B cell (primary cell): ENCODE data around the gene USP7. TPM values are rescaled to one million over a fixed set of nuclear protein-coding genes. Genes with fewer than 3 reads are reported as not detected.
A peak's percentile ranks its signal among the peaks of the same experiment; 100 is the strongest.

Experiments used
- ATAC-seq: fragments of 200-7000 bp; cut with Tn5 transposase; one replicate; pipeline ENCODE4 v1.10.0; 2021; ENCODE audit warnings: low read depth, mild to moderate bottlenecking, moderate number of reproducible peaks, moderate library complexity
- CTCF ChIA-PET: fragments of 350-600 bp; sonication (Branson Sonifier 250); formaldehyde crosslinking; loops from one replicate; lab custom pipeline; 2021; ENCODE audit warnings: antibody characterized with exemption, inconsistent platforms; lab: Charles Lee
- POLR2A ChIA-PET: fragments of 350-600 bp; sonication (Branson Sonifier 250); formaldehyde crosslinking; loops from one replicate; lab custom pipeline; 2021; ENCODE audit warnings: antibody characterized with exemption; lab: Charles Lee
- DNase-seq: peaks from one replicate; pipeline ENCODE4 v3.0.0; 2013
- H2AFZ ChIP-seq: 2 replicates; pipeline ENCODE4 v1.6.1; 2012; ENCODE audit warnings: mild to moderate bottlenecking, low read depth, low read length; ENCODE audit not compliant: insufficient read depth, poor library complexity, severe bottlenecking
- H3K27ac ChIP-seq, 2 donors: 1 replicate in 1 of 2; 2 replicates in 1 of 2; pipeline ENCODE4 v1.5.1; 2012 to 2013; ENCODE audit warnings: low read length in 2 of 2, mild to moderate bottlenecking in 2 of 2, moderate library complexity in 1 of 2
- H3K27me3 ChIP-seq, 4 experiments: fragments of 200-600 bp in 1 of 4; sonication (generic) in 1 of 4; replicated peaks in 1 of 4; 1 replicate in 2 of 4; 2 replicates in 2 of 4; pipeline versions ENCODE4 v1.6.1 to v1.7.0; 2013 to 2016; ENCODE audit warnings: low read length in 3 of 4, mild to moderate bottlenecking in 2 of 4, mixed read lengths in 1 of 4, moderate library complexity in 1 of 4; ENCODE audit not compliant: insufficient read depth in 4 of 4, control insufficient read depth in 3 of 4; ENCODE audit errors: control extremely low read depth in 1 of 4
- H3K36me3 ChIP-seq, 2 experiments: replicated peaks in 1 of 2; 1 replicate in 1 of 2; 2 replicates in 1 of 2; pipeline versions ENCODE4 v1.6.1 to v1.7.1; 2013; ENCODE audit warnings: low read length in 1 of 2; ENCODE audit not compliant: insufficient read depth in 2 of 2, control insufficient read depth in 1 of 2; ENCODE audit errors: control extremely low read depth in 1 of 2, extremely low read depth in 1 of 2
- H3K4me1 ChIP-seq, 2 donors: fragments of 200-600 bp in 1 of 2; sonication (generic) in 1 of 2; 1 replicate in 1 of 2; 2 replicates in 1 of 2; pipeline versions ENCODE4 v1.5.1 to v1.6.1; 2013 to 2017; ENCODE audit warnings: low read length in 2 of 2; ENCODE audit not compliant: control insufficient read depth in 2 of 2, insufficient read depth in 2 of 2
- H3K4me2 ChIP-seq: replicated peaks from 2 replicates; pipeline ENCODE3; 2012; ENCODE audit warnings: mild to moderate bottlenecking, low read depth, low read length; ENCODE audit not compliant: poor library complexity, severe bottlenecking
- H3K4me3 ChIP-seq, 5 experiments: fragments of 200-600 bp in 1 of 5; sonication (generic) in 1 of 5; 1 replicate in 3 of 5; 2 replicates in 2 of 5; pipeline versions ENCODE4 v1.5.1 to v1.7.0; 2011 to 2016; ENCODE audit warnings: low read length in 4 of 5, mild to moderate bottlenecking in 4 of 5, low read depth in 2 of 5, control low read depth in 1 of 5, moderate library complexity in 1 of 5; ENCODE audit not compliant: insufficient read depth in 1 of 5; ENCODE audit errors: control extremely low read depth in 1 of 5, extremely low read depth in 1 of 5
- H3K79me2 ChIP-seq: fragments of 200-600 bp; sonication (generic); one replicate; pipeline ENCODE4 v1.6.0; 2016; ENCODE audit warnings: low read length; ENCODE audit not compliant: control insufficient read depth, insufficient read depth
- H3K9ac ChIP-seq: fragments of 200-600 bp; sonication (generic); 2 replicates; pipeline ENCODE4 v1.6.1; 2017; ENCODE audit warnings: mild to moderate bottlenecking, low read length, moderate library complexity
- H3K9me3 ChIP-seq, 3 donors: one replicate each; pipeline versions ENCODE4 v1.6.1 to v1.7.1; 2013; ENCODE audit warnings: low read length in 2 of 3; ENCODE audit not compliant: control insufficient read depth in 2 of 3, insufficient read depth in 1 of 3; ENCODE audit errors: control extremely low read depth in 1 of 3
- H4K20me1 ChIP-seq: 2 replicates; pipeline ENCODE4 v1.6.0; 2012; ENCODE audit warnings: mild to moderate bottlenecking, low read length; ENCODE audit not compliant: insufficient read depth, control insufficient read depth, poor library complexity, severe bottlenecking
- H3K27ac Mint-ChIP-seq: one replicate; pipeline ENCODE4 v1.8.0; 2021; ENCODE audit warnings: mixed read lengths
- H3K27me3 Mint-ChIP-seq: one replicate; pipeline ENCODE4 v1.8.0; 2021; ENCODE audit warnings: mixed read lengths
- H3K4me1 Mint-ChIP-seq: one replicate; pipeline ENCODE4 v1.8.0; 2021; ENCODE audit warnings: mixed read lengths
- H3K4me3 Mint-ChIP-seq: one replicate; pipeline ENCODE4 v1.8.0; 2021; ENCODE audit warnings: mixed read lengths
- H3K9me3 Mint-ChIP-seq: one replicate; pipeline ENCODE4 v1.8.0; 2022; ENCODE audit warnings: mixed read lengths; ENCODE audit not compliant: insufficient read depth
- CTCF ChIP-seq: fragments of 200-600 bp; IDR thresholded peaks from one replicate; pipeline ENCODE4 v1.8.0; 2022; ENCODE audit warnings: antibody characterized with exemption, mild to moderate bottlenecking
- EZH2 ChIP-seq: IDR thresholded peaks from 2 replicates; pipeline ENCODE4 v1.6.1; 2012; ENCODE audit warnings: borderline replicate concordance, low read depth, mild to moderate bottlenecking, moderate library complexity, low read length; ENCODE audit not compliant: insufficient read depth, poor library complexity, severe bottlenecking
- WGBS: methylation state at CpG from one replicate; pipeline ENCODE4 v1.1.5; 2013; ENCODE audit warnings: missing lambda C conversion rate; ENCODE audit not compliant: insufficient coverage; 5-methylcytosine and 5-hydroxymethylcytosine counted together
- intact Hi-C: fragments of 100-400 bp; cut with micrococcal nuclease; formaldehyde crosslinking; loops from one replicate; pipeline ENCODE4 v1.10.0; 2022
- polyA plus RNA-seq: library from polyadenylated mRNA; depleted of rRNA; stranded (reverse); fragments of >200 nt; gene quantifications from 2 replicates; pipeline ENCODE4 v1.2.3, GENCODE V29; 2012
- total RNA-seq, 2 donors: library from RNA; stranded (reverse); fragments of 120-200 nt in 1 of 2; gene quantifications; 1 replicate in 1 of 2; 2 replicates in 1 of 2; pipeline versions ENCODE4 v1.2.3 to v1.2.4, GENCODE V29; 2013 to 2022

USP7 gene
- total and polyA plus RNA-seq, 2 donors (not counting 1 experiment from before 2014, with no cell fraction given), result 27.4 to 223 TPM

GRCh38 chr16:8959921-8960787, 3.6 kb downstream of the USP7 start:
- ChIA-PET POLR2A (interaction anchor here (1.0 kb wide), 1 partner anchor 14 kb away, joined by 3 read pairs; no protein-coding TSS in a partner anchor), CTCF (interaction anchor here (0.9 to 3.4 kb wide), 7 partner anchors 12 to 174 kb away, joined by 3 to 14 read pairs (median 6); no protein-coding TSS in a partner anchor)
- ATAC-seq (peak; percentile 3), DNase-seq (peak; percentile 65)
- Histone ChIP-seq H3K4me1 (peaks cover 72 to 76% of the 10 kb centered on the region in 2 donors), H3K9ac (peak overlapping the region; percentile 33), H3K4me3 (peak overlapping the region in 4 of 5 experiments; percentile 18 to 40 (median 32)), H3K4me2 (peak overlapping the region; percentile 70), H2AFZ (no peak overlapping the region), H3K36me3 (no peaks in the 10 kb centered on the region), H4K20me1 (peaks cover 82% of the 10 kb centered on the region), H3K79me2 (peaks cover 89% of the 10 kb centered on the region), H3K27me3 (no peaks in the 10 kb centered on the region), H3K9me3 (no peaks in the 10 kb centered on the region), H3K27ac (peak overlapping the region; percentile 21 to 89)
- Mint-ChIP-seq H3K9me3 (no peaks in the 10 kb centered on the region), H3K4me3 (peak overlapping the region; percentile 90), H3K27me3 (peaks cover 5% of the 10 kb centered on the region), H3K27ac (peak overlapping the region; percentile 88), H3K4me1 (peaks cover 72% of the 10 kb centered on the region)
- intact Hi-C loops, result loop anchor here (1.0 to 5.0 kb wide), 5 partner anchors 9 to 338 kb away; partner anchors contain the start of genes HAPSTR1 and METTL22
- TF ChIP-seq CTCF (no peak), EZH2 (no peak)
- WGBS, result 31% methylated on average over 11 of the region's 12 CpGs
